Activated CD8-positive, alpha-beta memory T cell treated with anti-CD3 and anti-CD28 coated beads, Interleukin-2, amount 50 U/mL, for 4 hours (primary cell): ENCODE data around the gene FAM241B.

Source experiments
- DNase-seq: peaks from one replicate; pipeline ENCODE4 v3.0.0-alpha.2; 2020

Gene FAM241B

GRCh38 chr10:69668721-69669120 lies 38.7 kb downstream of the FAM241B start:
- DNase-seq, result no peak

DNA sequence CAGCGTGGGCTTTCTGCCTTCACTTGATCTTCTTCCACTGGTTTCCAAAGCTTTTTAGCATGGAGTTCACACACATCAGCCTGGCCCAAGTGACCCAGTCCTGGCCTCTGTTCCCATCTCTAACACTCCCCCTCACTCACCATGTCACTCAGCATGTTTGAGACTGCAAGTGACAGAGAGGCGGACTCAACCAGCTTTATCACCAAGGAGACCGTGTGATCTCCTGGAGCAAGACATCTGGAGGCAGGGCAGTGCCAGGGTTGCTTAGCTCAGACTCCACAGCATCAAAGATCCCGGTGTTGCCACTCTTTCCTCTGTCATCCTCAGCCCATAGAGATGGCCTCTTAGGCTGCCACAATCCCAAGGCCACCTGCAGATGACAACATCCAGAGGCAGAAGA lies 39.4 kb downstream of the FAM241B start:
- DNase-seq, result no peak

GRCh38 chr10:69673521-69673920 lies 43.5 kb downstream of the FAM241B start:
- DNase-seq, result no peak

- no peak for DNase-seq
These were observed 44.7 kb downstream of the FAM241B start for GRCh38 chr10:69674786-69675185.

GRCh38 chr10:69676301-69676700 lies 46.3 kb downstream of the FAM241B start:
- DNase-seq, result no peak

- no peak for DNase-seq
These were observed 48.1 kb downstream of the FAM241B start for GRCh38 chr10:69677985-69678654.

DNA sequence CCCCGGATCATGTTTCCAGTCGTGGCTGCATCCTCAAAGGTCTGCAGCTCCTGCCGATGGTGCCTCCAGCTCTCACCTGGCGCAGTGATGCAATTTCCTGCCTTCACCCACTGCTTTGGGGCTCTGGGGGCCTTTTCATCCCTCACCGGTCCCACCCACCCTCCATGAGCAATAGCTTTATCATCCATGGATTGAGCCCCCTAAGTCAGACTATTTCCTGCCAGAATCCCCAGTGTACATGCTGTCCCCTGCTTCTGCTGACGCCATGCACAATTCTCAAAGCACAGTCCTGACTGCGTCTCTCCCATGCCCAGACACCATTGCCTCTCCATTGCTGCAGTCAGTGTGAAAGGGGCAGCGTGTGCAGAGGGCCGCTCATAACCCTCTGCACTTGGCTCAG lies 49.7 kb downstream of the FAM241B start:
- DNase-seq, result no peak

DNA sequence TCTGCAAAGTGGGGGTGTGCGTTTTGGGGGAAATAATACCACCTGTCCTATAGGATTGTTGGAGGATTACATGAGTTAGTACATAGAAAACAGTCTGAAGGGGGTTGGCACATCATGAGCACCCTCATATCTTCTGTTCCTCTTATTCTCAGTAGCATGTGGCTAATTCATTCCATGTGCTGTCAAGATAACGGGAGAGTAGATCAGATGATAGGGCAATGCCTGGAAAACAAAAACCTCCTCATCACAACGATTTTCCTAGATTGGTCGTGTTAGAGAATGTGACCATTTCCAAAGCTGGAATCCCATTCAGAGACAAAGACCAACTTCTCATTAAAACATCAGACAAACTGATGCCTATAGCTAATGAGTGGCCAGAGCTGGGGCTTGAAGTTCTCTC lies 50.6 kb downstream of the FAM241B start:
- DNase-seq, result no peak

- DNase-seq, result no peak
These were observed 51.4 kb downstream of the FAM241B start for GRCh38 chr10:69681436-69681835.

GRCh38 chr10:69682955-69683474 lies 53.0 kb downstream of the FAM241B start:
- DNase-seq, result no peak
